Stimulated activated CD4-positive, alpha-beta T cell treated with anti-CD3 and anti-CD28 coated beads, Interleukin-4, amount 100 ng/mL, for 48 hours (primary cell): ENCODE data around the gene RCSD1.

Experiments used
- DNase-seq, 2 donors: peaks; one replicate each; pipeline ENCODE4 v3.0.0-alpha.2; 2020; ENCODE audit warnings: low read depth in 2 of 2

The RCSD1 gene

DNA sequence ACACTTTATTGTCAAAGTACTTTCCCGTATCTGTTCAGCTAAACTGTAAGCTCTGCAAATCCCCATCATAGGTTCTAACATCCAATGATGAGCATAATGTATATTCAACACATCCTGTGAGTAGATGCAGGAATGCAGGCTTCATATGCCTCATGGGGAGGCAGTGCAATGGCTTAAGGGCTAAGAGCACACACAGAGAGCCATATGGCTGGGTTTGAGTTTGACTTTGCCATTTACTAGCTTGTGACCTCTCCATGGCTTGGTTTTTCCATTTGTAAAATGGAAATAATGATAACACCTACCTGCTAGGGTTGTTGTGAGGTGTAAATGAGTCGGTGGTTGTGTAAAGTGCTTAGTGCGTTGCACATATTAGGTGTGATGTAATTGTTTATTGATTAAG lies 13.4 kb downstream of the RCSD1 start:
- no peak for DNase-seq

DNA sequence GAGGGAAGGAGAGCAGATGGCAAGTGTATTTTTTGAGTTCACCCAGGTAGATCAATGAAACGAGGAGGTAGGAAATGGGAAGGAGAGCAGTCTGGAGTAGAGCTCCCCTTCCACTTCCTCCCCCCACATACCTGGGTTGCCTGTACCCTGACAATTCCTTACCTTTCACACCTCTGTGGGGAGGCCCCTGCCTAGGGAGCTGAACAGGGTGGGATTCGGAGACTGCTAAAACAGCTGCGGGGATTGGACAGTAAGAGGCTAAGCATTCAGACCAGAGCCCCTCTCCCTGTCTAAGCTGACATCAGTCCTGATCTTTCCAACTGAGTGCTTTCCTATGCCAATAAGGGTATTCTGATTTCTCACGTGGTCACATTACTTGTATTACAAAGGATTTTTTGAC lies 14.5 kb downstream of the RCSD1 start:
- no peak for DNase-seq

DNA sequence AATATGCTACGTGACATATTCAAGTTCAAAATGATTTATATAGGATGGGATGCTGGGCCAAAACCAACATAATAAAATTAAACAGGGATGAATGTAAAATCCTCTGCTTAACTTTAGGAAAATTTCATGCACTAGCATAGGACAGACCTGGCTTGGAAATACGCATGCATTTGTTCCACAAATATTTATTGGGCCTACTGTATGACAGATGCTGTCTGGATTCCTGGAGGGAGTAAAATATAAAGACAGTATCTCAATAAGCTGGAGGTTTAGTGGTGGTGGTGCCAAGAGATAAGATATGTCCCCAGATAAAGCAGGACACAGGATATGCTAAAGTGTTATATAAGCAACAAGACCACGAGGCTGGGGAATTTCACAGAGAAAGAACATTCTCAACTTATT lies 15.1 kb downstream of the RCSD1 start:
- no peak for DNase-seq

DNA sequence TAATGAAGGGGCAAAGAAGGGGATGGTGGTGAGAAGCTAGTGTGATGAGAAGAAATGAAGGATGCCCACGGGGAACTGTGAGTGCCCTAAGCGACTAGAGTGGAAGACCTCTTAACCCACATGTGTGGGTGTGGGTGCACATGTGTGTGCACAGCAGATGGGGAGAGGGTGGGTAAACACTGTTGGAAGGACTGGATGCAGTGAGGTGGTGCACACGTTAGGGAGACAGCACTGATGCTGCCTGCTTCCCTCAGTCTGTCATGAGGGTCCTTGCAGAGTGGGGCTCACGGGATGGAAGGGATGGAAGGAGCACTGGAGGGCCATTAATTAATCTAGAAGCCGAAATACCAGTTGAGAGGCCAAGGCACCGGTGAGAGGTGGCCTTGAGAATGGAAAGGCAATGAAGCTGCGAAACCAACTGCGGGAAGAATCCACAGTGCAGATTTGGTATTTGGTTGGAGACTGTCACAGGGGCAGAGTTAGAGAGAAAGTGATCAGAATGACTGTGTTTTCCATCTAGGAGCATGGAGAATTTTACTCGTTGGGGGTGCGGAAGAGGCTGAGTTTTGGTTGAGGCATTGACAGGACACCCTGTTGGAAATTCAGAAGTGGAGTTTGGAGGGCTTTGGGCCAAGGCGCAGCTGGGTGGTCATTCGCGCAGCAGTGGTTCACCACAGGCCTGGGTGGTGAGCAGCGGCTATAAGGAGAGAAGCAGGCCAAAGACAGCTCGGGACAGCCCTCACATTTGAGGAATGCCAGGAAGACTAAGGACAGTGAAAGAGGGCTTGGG lies 15.8 kb downstream of the RCSD1 start:
- DNase-seq = no peak

- DNase-seq = no peak
These were observed 18.3 kb downstream of the RCSD1 start for GRCh38 chr1:167648252-167648849.

- no peak for DNase-seq
These were observed 19.1 kb downstream of the RCSD1 start for GRCh38 chr1:167648978-167649744.

DNA sequence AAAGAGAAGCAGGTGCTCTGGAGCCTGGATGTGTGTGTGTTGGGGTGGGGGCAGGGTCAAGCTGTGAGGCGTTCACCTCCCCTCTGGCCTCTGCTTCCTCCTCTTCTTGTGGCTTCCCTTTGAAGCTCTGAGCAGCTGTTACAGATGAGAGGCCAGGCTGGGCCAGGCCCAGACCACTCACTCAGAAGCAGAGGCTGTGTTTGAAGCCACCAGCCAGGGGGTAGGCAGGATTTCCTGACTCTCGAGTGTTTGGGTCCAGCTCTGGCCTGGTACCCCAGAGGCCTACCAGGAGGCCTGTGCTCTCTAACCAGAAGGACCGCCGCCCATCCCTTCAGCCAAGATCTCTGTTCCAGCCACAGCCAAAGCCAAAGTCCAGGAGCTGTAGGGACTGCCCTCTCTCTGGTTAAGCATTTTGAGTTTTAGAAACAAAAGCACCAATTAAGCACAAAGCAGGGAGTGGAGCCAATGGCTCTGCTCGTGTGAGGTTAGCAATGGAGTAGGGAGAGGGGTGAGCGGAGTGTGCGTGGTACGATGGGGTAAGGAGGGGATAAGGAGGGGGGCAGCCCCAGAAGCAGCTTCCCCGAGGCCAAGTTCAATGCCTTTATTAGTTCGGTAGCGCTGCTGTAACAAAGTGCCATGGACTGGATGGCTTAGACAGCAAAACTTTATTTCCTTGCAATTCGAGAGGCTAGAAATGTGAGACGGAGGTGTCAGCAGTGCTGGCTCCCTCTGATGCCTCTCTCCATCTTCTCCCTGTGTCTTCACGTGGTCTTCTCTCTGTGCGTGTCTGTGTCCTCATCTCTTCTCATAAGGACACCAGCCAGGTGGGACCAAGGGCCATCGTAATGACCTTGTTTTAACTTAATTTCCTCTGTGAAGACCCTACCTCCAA lies 20.5 kb downstream of the RCSD1 start:
- DNase-seq = no peak

DNA sequence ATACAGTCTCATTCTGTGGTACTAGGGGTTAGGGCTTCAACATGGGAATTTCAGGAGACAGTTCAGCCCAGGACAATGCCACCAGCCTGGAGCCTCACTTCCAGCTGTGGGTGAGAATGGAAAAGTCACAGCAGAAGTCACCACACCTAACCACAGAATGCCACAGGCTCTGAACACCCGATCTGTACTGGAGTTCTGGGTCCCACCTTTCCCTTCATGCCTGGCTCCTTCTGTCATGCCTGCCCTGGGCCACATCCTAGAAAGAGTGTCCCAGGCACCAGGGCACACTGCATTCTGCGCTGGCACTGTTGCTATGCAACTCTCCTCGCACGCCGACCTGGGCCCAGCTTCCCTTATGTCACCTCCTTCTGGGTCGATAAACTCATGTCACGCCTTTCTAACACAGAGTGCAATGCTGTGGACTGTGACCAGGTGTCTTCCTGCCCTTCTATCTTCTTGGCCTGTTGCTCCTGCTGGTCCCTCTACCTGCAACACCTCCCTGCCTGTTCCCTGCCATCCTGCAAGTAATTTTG lies 21.2 kb downstream of the RCSD1 start:
- no peak for DNase-seq

- DNase-seq = no peak
These were observed 25.0 kb downstream of the RCSD1 start for GRCh38 chr1:167654975-167655575.

DNA sequence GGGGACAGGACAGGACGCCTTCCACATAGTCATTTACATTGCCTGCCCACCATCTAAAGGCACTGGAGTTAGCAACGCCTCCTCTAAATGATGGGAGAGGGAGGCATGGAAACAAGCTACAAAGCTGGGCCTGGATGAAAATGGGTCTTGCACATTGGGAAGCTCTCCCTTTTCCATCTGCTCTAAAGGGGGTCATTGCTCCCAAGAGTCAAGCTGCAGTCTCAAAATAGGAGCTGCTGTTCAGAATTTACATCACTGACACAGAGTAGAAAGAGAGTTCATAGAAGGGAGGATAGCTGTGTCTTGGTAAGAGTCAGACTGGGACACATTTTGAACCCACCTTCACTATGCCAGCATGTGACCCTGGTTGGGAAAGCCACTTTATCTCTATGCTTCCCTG lies 26.6 kb downstream of the RCSD1 start:
- DNase-seq = no peak

DNA sequence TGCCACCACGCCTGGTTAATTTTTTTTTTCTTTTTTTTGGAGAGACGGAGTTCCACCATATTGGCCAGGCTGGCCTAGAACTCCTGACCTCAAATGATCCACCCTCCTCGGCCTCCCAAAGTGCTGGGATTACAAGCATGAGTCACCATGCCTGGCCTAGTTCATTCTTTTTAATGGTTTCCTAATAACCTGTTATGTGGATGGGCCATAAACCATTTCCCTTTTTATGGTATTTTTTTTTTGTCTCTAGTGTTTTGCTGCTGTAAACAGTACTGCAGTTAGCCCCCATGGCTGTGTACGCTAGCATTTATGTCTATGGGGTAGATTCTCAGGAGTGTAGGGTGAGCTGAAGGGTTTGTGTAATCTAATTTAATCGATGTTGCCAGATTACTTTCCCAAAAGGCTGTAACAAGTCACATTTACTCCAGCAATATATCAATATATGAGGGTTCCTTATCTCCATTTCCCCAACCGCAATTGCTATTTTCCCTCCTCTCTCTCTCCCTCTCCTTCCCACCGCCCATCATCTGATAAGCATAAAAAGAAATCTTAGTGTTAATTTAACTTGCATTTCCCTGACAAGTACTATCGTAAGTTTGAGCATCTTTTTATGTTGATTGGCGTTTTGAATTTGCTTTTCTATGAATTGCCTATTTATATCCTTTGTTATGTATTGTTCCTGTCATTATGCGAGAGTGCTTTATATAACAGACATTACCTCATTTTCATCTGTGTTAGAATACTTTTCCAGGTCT lies 28.7 kb downstream of the RCSD1 start:
- DNase-seq = no peak

- no peak for DNase-seq
These were observed 29.4 kb downstream of the RCSD1 start for GRCh38 chr1:167659450-167659849.

- DNase-seq = no peak
These were observed 29.8 kb downstream of the RCSD1 start for GRCh38 chr1:167659881-167660280.

DNA sequence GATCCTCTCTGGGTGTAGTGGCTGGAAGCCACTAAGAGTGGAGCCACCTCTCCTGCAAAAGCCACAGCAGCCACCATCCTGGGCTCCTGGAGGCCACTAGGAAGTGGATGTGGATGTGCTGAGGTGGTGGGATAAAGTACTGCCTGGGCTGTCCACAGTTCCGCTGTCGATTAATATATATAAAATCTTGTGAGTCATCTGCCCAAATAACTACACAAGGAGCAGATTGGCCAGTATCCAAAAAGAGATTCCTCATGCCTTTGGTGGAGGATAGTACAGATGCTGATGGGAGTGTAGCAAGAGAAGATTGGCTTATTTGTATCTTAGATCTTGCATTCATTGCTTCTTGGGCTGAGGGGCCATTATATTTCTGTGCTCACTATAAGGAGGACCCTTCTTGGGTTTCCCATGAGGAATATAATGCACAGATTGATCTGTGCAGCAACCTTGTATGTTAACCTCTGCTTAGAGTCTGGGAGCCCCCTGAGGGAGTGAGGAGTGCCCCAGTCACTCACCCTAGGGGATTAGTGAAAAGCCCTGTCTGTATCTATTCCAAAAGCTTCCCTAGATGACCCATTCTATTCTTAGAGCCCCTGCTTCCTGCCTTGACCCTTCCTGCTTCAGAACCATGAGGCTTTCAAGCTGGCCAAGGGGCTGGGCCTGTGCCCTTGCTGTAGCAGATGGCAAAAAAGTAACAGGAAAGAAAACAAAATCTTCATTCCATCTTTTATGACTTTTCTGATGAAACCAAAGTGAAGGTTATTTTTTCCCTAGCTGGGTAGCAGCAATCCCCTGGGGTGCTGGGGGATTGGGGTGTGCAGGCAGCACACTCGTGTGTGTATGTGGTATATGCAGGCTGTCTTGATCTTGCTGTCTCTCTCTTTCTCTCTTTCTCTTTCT lies 31.7 kb downstream of the RCSD1 start:
- DNase-seq = no peak

DNA sequence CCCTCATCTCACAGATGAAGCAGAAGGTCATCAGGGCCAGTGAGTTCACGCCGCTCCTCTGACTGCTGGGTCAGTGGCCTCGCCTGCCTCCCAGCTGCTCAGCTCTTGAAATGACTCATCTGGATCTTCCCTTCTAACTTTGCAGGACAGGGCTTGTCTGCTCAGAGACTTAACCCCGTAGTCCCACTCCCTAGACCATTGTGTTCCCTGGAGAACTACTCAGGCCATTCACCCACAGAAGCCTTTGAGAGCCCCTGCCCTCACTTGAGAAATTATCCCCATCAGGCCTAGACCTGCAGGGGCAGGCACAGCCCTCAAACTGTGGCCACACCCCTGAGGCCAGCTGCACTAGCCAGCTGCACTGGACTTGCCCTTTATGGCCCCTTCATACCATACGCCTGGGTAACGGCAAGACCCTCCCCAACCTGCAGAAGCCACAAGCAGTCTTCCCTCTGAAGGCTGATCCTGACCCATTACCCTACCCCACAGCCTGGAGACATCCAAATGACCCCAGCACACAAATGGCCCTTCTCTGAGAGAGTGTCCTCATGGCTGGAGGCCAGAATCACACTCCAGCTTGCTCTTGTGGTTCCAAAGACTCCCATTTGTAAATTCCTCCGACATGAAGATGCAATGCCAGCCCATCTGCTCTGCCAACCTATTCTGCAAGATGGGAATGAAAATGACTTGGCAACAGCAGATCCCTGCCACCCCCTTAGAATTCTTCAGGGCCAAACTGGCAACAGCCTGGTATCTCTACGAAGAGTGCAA lies 33.2 kb downstream of the RCSD1 start:
- DNase-seq = no peak

DNA sequence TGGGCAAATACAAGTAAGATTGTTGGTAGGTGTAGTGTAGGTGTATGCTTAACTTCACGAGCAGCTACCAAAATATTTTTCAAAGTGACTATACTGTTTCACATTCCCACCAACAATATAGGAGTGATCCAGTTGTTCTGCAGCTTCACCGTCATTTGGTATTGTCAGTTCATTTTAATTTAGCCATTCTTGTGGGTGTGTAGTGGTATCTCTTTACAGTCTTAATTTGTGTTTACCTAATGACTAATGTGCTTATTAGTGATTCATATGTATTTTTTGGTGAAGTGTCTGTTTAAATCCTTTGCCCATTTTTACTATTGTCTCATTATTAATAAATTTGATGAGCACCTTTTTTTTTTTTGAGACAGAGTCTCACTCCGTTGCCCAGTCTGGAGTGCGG lies 35.4 kb downstream of the RCSD1 start:
- DNase-seq = no peak

- no peak for DNase-seq
These were observed 36.4 kb downstream of the RCSD1 start for GRCh38 chr1:167666416-167666815.

- no peak for DNase-seq
These were observed 37.5 kb downstream of the RCSD1 start for GRCh38 chr1:167667536-167667935.

DNA sequence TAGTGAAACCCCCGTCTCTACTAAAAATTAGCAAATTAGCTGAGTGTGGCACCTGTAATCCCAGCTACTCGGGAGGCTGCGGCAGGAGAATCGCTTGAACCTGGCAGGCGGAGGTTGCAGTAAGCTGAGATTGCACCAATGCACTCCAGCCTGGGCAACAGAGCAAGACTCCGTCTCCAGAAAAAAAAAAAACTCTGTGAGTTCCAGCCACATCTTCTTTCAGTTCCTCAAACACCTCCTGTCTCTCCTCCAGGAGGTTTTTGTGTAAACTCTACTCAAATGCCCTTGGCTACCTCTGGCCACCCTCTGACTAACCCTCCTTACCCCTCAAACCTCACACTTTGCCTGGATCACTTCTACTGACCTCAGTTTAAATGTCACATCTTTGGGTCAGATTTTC lies 38.1 kb downstream of the RCSD1 start:
- DNase-seq = no peak
